Esophagus (tissue), 2 donors: ENCODE measurements around the gene AMZ2. TPM values are rescaled to one million over a fixed set of nuclear protein-coding genes. Genes with fewer than 3 reads are reported as not detected.
"Not testable (repeated sequence)": the region's sequence is repeated elsewhere in the genome, so short reads cannot be mapped to it uniquely, and the experiment has no call there.

Source experiments
- H3K27ac ChIP-seq, 2 donors: one replicate each; pipeline ENCODE4 v1.5.1; 2013; ENCODE audit warnings: low read depth in 2 of 2, mild to moderate bottlenecking in 2 of 2, inconsistent platforms in 1 of 2, low read length in 1 of 2, moderate library complexity in 1 of 2
- H3K27me3 ChIP-seq, 2 donors: one replicate each; pipeline ENCODE4 v1.6.1; 2013; ENCODE audit warnings: low read length in 2 of 2, control low read depth in 1 of 2, mild to moderate bottlenecking in 1 of 2; ENCODE audit not compliant: insufficient read depth in 2 of 2, control insufficient read depth in 1 of 2
- H3K36me3 ChIP-seq, 2 donors: one replicate each; pipeline ENCODE4 v1.6.1; 2013; ENCODE audit warnings: low read length in 1 of 2; ENCODE audit not compliant: control insufficient read depth in 2 of 2, insufficient read depth in 2 of 2
- H3K4me1 ChIP-seq, 2 donors: one replicate each; pipeline ENCODE4 v1.6.1; 2013; ENCODE audit warnings: low read length in 1 of 2; ENCODE audit not compliant: control insufficient read depth in 2 of 2, insufficient read depth in 2 of 2
- H3K4me3 ChIP-seq, 2 donors: one replicate each; pipeline ENCODE4 v1.5.1; 2013; ENCODE audit warnings: low read length in 2 of 2, mild to moderate bottlenecking in 2 of 2, low read depth in 1 of 2, moderate library complexity in 1 of 2
- H3K9me3 ChIP-seq, 2 donors: one replicate each; pipeline ENCODE4 v1.6.1; 2013; ENCODE audit warnings: mild to moderate bottlenecking in 2 of 2, low read depth in 1 of 2, low read length in 1 of 2, moderate library complexity in 1 of 2; ENCODE audit not compliant: control insufficient read depth in 2 of 2, insufficient read depth in 1 of 2
- WGBS, 2 donors: extraction: QIAGEN DNeasy Blood & Tissue Kit; methylation state at CpG; one replicate each; pipeline ENCODE4 v1.1.7; 2013; 5-methylcytosine and 5-hydroxymethylcytosine counted together
- polyA plus RNA-seq, 2 donors: library from polyadenylated mRNA; stranded (reverse); fragments of 200-250 nt; gene quantifications; one replicate each; pipeline ENCODE4 v1.2.3, GENCODE V29; 2013
- donor health status: healthy with polysubstance abuse.
- donor health status: Bipolar disorder and iron deficiency.

Gene AMZ2
- polyA plus RNA-seq, 2 donors = 32.2 to 37.7 TPM

DNA sequence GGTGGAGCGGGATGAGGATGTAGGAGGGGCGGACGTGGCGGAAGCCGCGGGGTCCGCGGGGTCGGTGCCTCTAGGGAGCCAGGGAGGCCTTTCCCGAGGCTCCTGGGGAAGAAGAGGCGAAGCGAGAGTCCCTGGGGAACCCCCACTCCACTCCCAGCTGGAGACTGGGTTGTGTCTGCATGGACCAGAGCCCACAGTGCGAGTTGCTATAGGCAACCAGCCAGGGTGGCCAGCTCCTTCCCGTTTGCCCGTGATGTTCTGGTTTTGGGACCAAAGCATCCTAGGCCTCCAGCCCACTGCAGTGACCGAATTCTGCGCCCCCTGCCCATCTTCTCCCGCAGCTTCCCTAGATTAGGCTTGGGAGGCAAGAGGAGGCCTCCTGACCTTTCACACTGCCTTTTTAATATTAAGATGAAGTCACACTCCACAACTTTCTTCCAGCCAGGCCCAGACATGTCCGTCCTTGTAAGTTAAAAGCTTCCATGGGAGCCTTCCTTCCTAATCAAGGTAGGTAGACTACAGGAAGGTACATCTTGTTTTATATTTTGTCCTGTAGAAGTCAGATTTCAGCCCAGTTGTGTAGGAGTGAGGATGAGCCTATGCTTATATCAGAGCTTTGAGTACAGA is 469 bp downstream of the AMZ2 start:
- Histone ChIP-seq H3K27ac (peak overlapping the region; percentile 97 to 98), H3K4me3 (peak overlapping the region; percentile 60 to 94), H3K4me1 (no peaks in the 10 kb centered on the region), H3K27me3 (no peaks in the 10 kb centered on the region), H3K36me3 (no peaks in the 10 kb centered on the region), H3K9me3 (no peaks in the 10 kb centered on the region)
- 1 to 2% methylated on average over 19 of the region's 19 CpGs for WGBS, 2 donors

DNA sequence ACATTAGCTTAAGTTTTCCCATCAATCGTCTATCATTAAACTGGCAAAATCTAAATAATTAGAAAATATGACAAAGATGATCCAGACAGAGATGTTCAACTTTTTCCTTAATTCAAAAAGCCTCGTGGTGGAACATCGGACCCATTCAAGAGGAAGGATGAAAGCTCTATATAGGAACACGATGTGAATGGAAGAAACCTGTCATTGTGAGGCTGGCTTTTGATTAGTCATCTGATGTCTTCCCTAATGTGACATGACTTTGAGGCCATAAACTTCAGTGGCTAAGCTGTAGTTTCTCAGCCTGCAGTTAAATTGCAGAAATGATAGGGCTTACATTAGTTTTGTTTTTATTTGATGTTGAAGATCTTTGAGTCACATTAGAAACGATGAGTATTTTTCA is 1.0 kb downstream of the AMZ2 start:
- 55 to 62% methylated on average over 5 of the region's 5 CpGs for WGBS, 2 donors
- Histone ChIP-seq H3K36me3 (no peaks in the 10 kb centered on the region), H3K4me3 (no peak overlapping the region), H3K27me3 (no peaks in the 10 kb centered on the region), H3K4me1 (no peaks in the 10 kb centered on the region), H3K27ac (peak overlapping the region in 1 of 2 donors; percentile 97), H3K9me3 (no peaks in the 10 kb centered on the region)

DNA sequence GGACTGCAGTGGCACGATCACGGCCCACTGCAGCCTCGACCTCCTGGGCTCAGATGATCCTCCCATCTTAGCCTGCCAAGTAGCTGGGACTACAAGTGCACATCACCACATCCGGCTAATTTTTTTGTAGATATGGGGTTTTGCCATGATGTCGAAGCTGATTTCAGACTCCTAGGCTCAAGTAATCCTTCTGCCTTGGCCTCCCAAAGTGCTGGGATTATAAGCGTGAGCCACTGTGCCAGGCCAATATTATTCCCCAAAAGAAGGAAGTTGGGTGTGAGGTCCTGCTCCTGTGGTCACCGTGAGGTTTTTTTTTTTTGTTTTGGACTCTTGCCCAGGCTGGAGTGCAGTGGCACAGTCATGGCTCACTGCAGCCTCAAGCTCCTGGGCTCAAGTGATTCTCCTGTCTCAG is 1.5 kb downstream of the AMZ2 start:
- 65 to 70% methylated on average over 7 of the region's 7 CpGs for WGBS, 2 donors
- peak overlapping the region; percentile 15 to 66 for H3K27ac ChIP-seq
- H3K36me3 ChIP-seq = no peaks in the 10 kb centered on the region

DNA sequence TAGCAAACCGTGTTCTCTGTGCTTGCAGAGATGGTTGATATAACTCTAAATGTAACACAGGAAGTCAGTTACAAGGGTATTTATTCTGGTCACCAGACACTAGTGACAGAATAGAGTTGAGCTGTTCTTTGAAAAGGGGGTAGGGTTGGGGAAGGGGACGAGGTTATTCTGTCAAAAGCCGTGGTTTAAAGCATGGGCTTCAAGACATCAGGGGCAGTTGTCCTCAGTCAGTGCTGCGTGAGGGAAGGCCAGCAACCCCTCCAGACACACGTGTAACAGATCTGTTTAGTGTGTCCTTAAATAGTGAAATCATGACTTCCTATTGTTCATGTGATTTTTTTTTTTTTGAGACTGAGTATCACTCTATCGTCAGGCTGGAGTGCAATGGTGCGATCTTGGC is 5.6 kb downstream of the AMZ2 start:
- not testable (repeated sequence) for H3K4me1 ChIP-seq, H3K36me3 ChIP-seq, H3K27me3 ChIP-seq, H3K4me3 ChIP-seq, H3K9me3 ChIP-seq
- WGBS, 2 donors = 78 to 79% methylated on average over 7 of the region's 7 CpGs
- peak overlapping the region in 1 of 2 donors; percentile 50 for H3K27ac ChIP-seq

More for the DNA sequence above, 1.5 kb downstream of the AMZ2 start:
- H3K4me1 ChIP-seq = no peaks in the 10 kb centered on the region
- H3K9me3 ChIP-seq = no peaks in the 10 kb centered on the region
- no peak overlapping the region for H3K4me3 ChIP-seq
- H3K27me3 ChIP-seq = no peaks in the 10 kb centered on the region

DNA sequence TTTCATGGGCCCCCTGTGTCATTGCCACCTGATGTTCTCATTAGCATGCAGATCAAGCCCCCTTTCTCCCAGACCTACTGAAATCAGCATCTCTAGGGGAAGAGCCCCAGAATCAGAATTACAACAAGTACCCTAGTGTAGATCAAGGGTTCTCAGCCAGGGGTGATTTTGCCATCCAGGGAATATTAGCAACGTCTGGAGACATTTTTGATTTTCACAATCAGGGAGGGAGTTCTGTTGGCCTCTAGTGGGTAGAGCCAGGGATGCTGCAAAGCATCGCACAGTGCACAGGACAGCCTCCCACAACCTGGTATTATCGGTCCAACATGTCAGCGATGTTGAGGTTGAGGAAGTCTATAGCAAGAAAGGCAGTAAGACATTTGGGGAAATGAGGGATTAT is 7.3 kb downstream of the AMZ2 start:
- Histone ChIP-seq H3K4me1 (no peaks in the 10 kb centered on the region), H3K9me3 (no peaks in the 10 kb centered on the region), H3K36me3 (peaks cover 0 to 3% of the 10 kb centered on the region in 2 donors), H3K4me3 (no peak overlapping the region), H3K27ac (no peak overlapping the region), H3K27me3 (no peaks in the 10 kb centered on the region)
- WGBS, 2 donors = 82 to 84% methylated on average over 4 of the region's 4 CpGs

DNA sequence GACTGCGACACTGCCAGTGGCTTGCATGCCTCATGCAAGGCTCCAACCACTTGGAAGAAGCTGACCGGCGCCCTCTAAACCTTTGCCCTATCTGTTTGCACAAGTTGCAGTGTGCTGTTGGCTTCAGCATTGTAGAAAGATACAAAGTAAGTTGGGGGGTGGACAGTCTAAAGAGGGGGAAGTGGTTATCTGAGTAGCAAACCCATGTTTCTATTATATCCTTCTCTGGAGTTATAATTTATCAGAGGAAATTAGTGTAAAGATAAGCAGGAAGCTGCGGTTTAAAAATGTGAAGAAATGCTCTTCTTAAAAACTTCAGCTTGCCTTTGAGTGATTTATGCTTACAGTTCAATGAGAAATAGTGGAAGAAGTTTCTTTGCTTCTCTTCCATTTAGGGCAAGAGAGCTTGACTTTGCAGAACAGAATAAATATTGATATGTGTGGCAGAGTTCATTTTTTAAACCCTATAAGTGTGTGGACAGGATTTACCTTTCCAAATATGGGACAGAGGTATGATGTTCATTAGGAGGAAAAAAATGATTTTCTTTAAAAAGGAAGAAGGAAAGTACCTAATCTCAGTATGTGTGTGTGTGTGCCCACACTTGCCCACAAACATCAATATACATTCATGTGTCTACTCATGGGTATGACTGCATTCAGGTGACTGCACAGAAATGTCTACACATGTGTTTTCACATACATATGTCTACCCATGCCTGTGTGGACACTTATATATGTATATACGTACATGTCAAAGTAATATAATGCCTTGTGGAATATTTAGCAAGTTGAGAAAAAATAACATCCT is 8.1 kb downstream of the AMZ2 start:
- Histone ChIP-seq H3K4me1 (no peaks in the 10 kb centered on the region), H3K9me3 (no peaks in the 10 kb centered on the region), H3K4me3 (no peak overlapping the region), H3K27me3 (no peaks in the 10 kb centered on the region), H3K27ac (peak overlapping the region in 1 of 2 donors; percentile 31), H3K36me3 (peaks cover 0 to 3% of the 10 kb centered on the region in 2 donors)
- 66 to 75% methylated on average over 5 of the region's 5 CpGs for WGBS, 2 donors

DNA sequence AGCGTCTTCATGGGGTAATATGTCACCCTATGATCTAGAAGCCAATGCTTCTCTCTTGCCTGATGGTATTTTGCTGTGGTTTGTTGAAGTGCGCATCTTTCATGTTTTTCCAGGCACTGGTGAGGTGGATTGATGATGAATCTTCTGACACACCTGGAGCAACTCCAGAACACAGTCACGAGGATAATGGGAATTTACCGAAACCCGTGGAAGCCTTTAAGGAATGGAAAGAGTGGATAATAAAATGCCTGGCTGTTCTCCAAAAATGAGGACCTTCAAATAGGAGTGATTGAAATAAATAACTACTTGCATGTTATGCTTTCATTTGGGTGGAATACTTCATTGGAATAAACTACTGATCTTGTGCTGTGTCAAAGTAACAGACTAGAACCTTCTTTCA is 8.9 kb downstream of the AMZ2 start:
- not testable (repeated sequence) for H3K4me1 ChIP-seq, H3K9me3 ChIP-seq, H3K27ac ChIP-seq, H3K27me3 ChIP-seq, H3K36me3 ChIP-seq, H3K4me3 ChIP-seq
- 66 to 71% methylated on average over 5 of the region's 5 CpGs for WGBS, 2 donors

DNA sequence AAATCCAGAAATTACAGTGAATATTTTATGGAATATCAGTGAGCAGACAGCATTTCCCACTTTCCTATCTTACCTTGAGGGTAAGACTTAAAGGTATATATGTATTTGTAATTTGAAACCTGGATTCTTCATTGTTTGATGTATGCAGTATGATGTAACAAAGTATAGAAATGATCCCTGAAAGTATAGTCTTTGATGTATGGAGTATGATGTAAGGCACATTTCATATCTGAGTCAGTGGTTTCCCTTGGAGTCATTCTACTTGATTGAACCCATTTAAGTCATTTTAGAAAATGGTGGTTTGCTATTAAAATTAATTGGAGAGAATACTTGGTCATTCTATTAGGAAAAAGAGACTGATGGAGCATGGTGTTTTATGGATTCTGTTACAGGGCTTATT is 10.1 kb downstream of the AMZ2 start:
- no peaks in the 10 kb centered on the region for H3K27me3 ChIP-seq
- no peak overlapping the region for H3K27ac ChIP-seq
- H3K9me3 ChIP-seq = no peaks in the 10 kb centered on the region
- H3K36me3 ChIP-seq = peaks cover 0 to 3% of the 10 kb centered on the region in 2 donors
- no peak overlapping the region for H3K4me3 ChIP-seq
- H3K4me1 ChIP-seq = no peaks in the 10 kb centered on the region

DNA sequence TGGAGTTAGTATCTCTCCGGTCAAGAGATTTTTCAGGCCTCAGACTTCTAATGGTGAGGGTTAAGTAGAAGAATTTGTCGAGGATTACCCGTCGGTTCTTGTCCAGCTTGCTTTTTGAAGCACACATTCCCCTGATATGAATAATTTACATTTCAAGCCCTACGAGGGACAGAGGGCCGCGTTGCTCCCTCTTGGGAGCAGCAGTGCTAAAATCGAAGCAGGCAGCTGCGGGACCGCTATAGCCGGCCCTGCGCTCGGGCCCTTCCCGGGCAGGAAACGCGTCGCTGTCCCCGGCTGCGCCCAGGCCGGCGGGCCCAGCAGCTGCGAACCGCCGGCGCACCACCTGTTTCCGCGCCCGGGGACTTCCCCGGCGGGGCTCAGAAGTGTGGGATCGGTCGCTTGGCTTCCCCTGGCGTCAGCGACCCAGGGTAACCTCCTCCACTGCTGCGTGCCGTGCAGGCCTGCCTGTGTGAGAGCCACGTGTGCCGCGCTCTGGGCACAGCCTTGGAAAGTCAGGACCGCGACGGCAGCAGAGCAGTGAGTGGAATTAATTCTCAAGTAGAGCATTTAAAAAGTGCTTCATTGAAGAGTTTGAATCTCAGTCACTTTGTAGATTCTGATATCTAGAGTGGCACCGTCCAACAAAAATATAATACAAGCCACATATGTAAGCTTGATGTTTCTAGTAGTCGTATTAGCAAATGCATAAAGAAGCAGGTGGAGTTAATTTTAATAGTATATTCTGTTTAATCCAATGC is 11.2 kb downstream of the AMZ2 start:
- not testable (repeated sequence) for H3K36me3 ChIP-seq, H3K4me1 ChIP-seq, H3K9me3 ChIP-seq, H3K27me3 ChIP-seq, H3K4me3 ChIP-seq
- 10 to 13% methylated on average over 30 to 41 of the region's 44 CpGs for WGBS, 2 donors
- H3K27ac ChIP-seq = peak overlapping the region; percentile 22 to 49
